ENCODE data around the gene GLRA3.

DNA sequence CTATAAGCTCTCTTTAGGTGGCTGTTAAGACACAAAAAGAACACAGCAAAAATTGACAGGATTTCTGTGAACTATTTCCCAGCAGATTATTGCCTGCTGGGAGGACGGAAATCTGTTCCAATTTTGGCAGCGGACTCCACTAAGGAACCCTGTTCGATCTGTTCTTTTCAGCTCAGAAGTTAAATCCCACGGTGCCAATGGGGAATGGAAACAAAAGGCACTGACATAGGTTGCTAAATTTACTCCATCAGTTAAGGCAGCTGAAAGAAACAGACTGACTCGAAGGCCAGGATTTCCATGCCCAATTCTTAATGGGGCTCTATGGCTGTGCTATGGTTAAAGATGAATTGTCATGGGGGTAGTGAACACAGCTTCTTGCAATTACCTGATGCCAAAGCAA, 180.2 kb downstream of the GLRA3 start:
- TF ChIP-seq, protein P1, sequence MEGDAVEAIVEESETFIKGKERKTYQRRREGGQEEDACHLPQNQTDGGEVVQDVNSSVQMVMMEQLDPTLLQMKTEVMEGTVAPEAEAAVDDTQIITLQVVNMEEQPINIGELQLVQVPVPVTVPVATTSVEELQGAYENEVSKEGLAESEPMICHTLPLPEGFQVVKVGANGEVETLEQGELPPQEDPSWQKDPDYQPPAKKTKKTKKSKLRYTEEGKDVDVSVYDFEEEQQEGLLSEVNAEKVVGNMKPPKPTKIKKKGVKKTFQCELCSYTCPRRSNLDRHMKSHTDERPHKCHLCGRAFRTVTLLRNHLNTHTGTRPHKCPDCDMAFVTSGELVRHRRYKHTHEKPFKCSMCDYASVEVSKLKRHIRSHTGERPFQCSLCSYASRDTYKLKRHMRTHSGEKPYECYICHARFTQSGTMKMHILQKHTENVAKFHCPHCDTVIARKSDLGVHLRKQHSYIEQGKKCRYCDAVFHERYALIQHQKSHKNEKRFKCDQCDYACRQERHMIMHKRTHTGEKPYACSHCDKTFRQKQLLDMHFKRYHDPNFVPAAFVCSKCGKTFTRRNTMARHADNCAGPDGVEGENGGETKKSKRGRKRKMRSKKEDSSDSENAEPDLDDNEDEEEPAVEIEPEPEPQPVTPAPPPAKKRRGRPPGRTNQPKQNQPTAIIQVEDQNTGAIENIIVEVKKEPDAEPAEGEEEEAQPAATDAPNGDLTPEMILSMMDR (IDR thresholded peaks at IDR 0.05 in 4 of 5, conservative IDR thresholded peaks at IDR 0.05 in 1 of 5), result no peak
- no peak for TF ChIP-seq POLR2A (IDR thresholded peaks at IDR 0.05)
